Measurements from ENCODE around the gene KY. TPM values are rescaled to one million over a fixed set of nuclear protein-coding genes. Genes with fewer than 3 reads are reported as not detected.

Gene KY
- polyA plus RNA-seq, 1 donor from 2014 or later: 1.7 TPM

GRCh38 chr3:134656211-134656800 is 5.5 kb upstream of the KY start (continued):
- TF ChIP-seq TAF1 (IDR thresholded peaks at IDR 0.05; ENCODE audit: low read depth): no peak

GRCh38 chr3:134655706-134656105 is 4.9 kb upstream of the KY start:
- no peak overlapping the region for H2AFZ ChIP-seq (ENCODE audit: low read depth, low read length)
- no peak overlapping the region for H3K27ac ChIP-seq (ENCODE audit: low read length)
- H3K27me3 ChIP-seq (ENCODE audit: insufficient read depth, low read depth, low read length): peaks cover 6% of the 10 kb centered on the region
- H3K4me2 ChIP-seq (ENCODE audit: low read length): no peak overlapping the region
- no peaks in the 10 kb centered on the region for H3K9me2 ChIP-seq (ENCODE audit: insufficient read depth, low read length)
- no peak for TF ChIP-seq REST (IDR thresholded peaks at IDR 0.05; ENCODE audit: borderline replicate concordance)
- TF ChIP-seq EZH2 (IDR thresholded peaks at IDR 0.05; ENCODE audit: borderline replicate concordance, insufficient read depth, low read length, poor library complexity, severe bottlenecking): no peak
- TF ChIP-seq RAD21 (conservative IDR thresholded peaks at IDR 0.05): no peak
- TF ChIP-seq SMC3 (conservative IDR thresholded peaks at IDR 0.05; ENCODE audit: poor library complexity): no peak
- TF ChIP-seq POLR2AphosphoS5 (IDR thresholded peaks at IDR 0.05): no peak
- TF ChIP-seq MXI1 (conservative IDR thresholded peaks at IDR 0.05; ENCODE audit: poor library complexity, severe bottlenecking): no peak
- no peak for TF ChIP-seq EP300 (conservative IDR thresholded peaks at IDR 0.05; ENCODE audit: poor library complexity, severe bottlenecking)
- no peak for TF ChIP-seq TAF1 (IDR thresholded peaks at IDR 0.05; ENCODE audit: low read depth)
- TF ChIP-seq CTCF (IDR thresholded peaks at IDR 0.05; ENCODE audit: poor library complexity, severe bottlenecking): no peak
- no peaks in the 10 kb centered on the region for H3F3A ChIP-seq (ENCODE audit: insufficient read depth, low read length, poor library complexity, severe bottlenecking)
- H3K9me3 ChIP-seq (ENCODE audit: low read length): no peaks in the 10 kb centered on the region
- no peaks in the 10 kb centered on the region for H3K79me2 ChIP-seq (replicated peaks; ENCODE audit: insufficient read depth, low read length)
- H4K20me1 ChIP-seq (ENCODE audit: insufficient read depth): no peaks in the 10 kb centered on the region
- no peak overlapping the region for H3K4me3 ChIP-seq (ENCODE audit: low read length)
- H3K36me3 ChIP-seq (ENCODE audit: insufficient read depth, low read length): no peaks in the 10 kb centered on the region
- no peak overlapping the region for H3K9ac ChIP-seq (ENCODE audit: low read length)

- Histone ChIP-seq H3K9ac (ENCODE audit: low read length) (no peak overlapping the region), H3F3A (ENCODE audit: insufficient read depth, low read length, poor library complexity, severe bottlenecking) (no peaks in the 10 kb centered on the region), H3K27ac (ENCODE audit: low read length) (no peak overlapping the region), H3K36me3 (ENCODE audit: insufficient read depth, low read length) (no peaks in the 10 kb centered on the region), H3K4me3 (ENCODE audit: low read length) (no peak overlapping the region), H2AFZ (ENCODE audit: low read depth, low read length) (no peak overlapping the region), H3K9me3 (ENCODE audit: low read length) (no peaks in the 10 kb centered on the region), H3K9me2 (ENCODE audit: insufficient read depth, low read length) (no peaks in the 10 kb centered on the region), H4K20me1 (ENCODE audit: insufficient read depth) (no peaks in the 10 kb centered on the region), H3K27me3 (ENCODE audit: insufficient read depth, low read depth, low read length) (peaks cover 17% of the 10 kb centered on the region), H3K4me2 (ENCODE audit: low read length) (no peak overlapping the region), H3K79me2 (replicated peaks; ENCODE audit: insufficient read depth, low read length) (no peaks in the 10 kb centered on the region)
- TF ChIP-seq RAD21 (conservative IDR thresholded peaks at IDR 0.05): no peak
- TF ChIP-seq CTCF (IDR thresholded peaks at IDR 0.05; ENCODE audit: poor library complexity, severe bottlenecking): no peak
- TF ChIP-seq SMC3 (conservative IDR thresholded peaks at IDR 0.05; ENCODE audit: poor library complexity): no peak
Observed at GRCh38 chr3:134654031-134654430, 3.2 kb upstream of the KY start.
